Measurements from ENCODE around the gene SDS. TPM values are rescaled to one million over a fixed set of nuclear protein-coding genes. Genes with fewer than 3 reads are reported as not detected.

SDS gene
- total and polyA plus RNA-seq, 2 experiments from 2014 or later: not detected

DNA sequence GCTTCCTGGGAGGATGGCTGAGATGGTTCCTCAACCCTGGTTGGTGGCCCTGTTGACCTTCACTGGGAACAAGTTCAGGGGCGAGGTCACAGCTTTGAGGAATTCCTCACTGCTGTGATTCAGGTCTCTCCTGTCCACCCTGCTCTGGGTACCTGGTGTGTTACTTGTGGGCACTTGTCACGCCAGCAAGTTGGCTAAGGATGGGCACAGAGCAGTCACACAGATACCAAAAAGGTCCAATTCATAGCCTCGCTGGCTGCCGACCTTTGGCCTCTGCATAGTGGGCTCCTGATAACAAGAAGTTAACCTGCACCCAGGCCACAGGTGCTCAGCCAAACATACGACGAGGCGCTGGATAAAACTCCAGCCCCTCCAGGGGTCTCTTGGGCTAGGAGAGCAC is 11.2 kb downstream of the SDS start:
- DNase-seq (ENCODE audit: low read depth in 1 of 2, low spot score in 1 of 2): no peak
- H3K4me1 ChIP-seq (ENCODE audit: low read depth): no peaks in the 10 kb centered on the region
- no peaks in the 10 kb centered on the region for H3K36me3 ChIP-seq
- H3K27me3 ChIP-seq: peaks cover 3% of the 10 kb centered on the region
- no peaks in the 10 kb centered on the region for H3K9me3 ChIP-seq (ENCODE audit: low read depth)
- no peak overlapping the region for H3K4me3 ChIP-seq
- no peak overlapping the region for H3K27ac ChIP-seq
- TF ChIP-seq, protein P1, sequence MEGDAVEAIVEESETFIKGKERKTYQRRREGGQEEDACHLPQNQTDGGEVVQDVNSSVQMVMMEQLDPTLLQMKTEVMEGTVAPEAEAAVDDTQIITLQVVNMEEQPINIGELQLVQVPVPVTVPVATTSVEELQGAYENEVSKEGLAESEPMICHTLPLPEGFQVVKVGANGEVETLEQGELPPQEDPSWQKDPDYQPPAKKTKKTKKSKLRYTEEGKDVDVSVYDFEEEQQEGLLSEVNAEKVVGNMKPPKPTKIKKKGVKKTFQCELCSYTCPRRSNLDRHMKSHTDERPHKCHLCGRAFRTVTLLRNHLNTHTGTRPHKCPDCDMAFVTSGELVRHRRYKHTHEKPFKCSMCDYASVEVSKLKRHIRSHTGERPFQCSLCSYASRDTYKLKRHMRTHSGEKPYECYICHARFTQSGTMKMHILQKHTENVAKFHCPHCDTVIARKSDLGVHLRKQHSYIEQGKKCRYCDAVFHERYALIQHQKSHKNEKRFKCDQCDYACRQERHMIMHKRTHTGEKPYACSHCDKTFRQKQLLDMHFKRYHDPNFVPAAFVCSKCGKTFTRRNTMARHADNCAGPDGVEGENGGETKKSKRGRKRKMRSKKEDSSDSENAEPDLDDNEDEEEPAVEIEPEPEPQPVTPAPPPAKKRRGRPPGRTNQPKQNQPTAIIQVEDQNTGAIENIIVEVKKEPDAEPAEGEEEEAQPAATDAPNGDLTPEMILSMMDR (IDR thresholded peaks at IDR 0.05; ENCODE audit: low read depth, low read length): no peak

- TF ChIP-seq, protein P1 (IDR thresholded peaks at IDR 0.05; ENCODE audit: low read depth, low read length): no peak
- H3K27ac ChIP-seq: no peak overlapping the region
- H3K4me1 ChIP-seq (ENCODE audit: low read depth): no peaks in the 10 kb centered on the region
- no peaks in the 10 kb centered on the region for H3K27me3 ChIP-seq
- no peaks in the 10 kb centered on the region for H3K9me3 ChIP-seq (ENCODE audit: low read depth)
- H3K4me3 ChIP-seq: no peak overlapping the region
- no peak for DNase-seq (ENCODE audit: low read depth in 1 of 2, low spot score in 1 of 2)
- H3K36me3 ChIP-seq: no peaks in the 10 kb centered on the region
Measured at GRCh38 chr12:113391650-113392337, 11.9 kb downstream of the SDS start.

DNA sequence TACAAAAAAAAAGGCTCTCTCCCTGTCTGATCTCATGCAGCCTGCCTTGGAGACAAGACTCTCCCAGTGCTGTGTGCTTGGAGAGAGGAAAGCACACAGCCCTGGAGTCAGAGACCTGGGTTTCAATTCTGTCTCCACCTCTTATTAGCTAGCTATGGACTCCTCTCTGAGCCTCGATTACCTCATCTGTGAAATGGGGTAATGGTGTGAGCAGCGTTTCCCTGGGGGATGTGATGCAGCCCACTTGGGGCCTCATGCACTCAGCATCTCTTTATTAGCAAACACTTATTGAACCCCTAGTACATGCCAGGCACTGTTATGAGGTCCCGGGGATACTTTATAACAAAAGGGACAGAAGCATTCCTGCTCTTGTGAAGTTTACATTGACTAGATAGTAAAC is 12.5 kb downstream of the SDS start:
- no peak overlapping the region for H3K27ac ChIP-seq
- no peak for DNase-seq (ENCODE audit: low read depth in 1 of 2, low spot score in 1 of 2)
- H3K4me1 ChIP-seq (ENCODE audit: low read depth): no peaks in the 10 kb centered on the region
- no peaks in the 10 kb centered on the region for H3K27me3 ChIP-seq
- no peak overlapping the region for H3K4me3 ChIP-seq
- H3K9me3 ChIP-seq (ENCODE audit: low read depth): no peaks in the 10 kb centered on the region
- TF ChIP-seq, protein P1 (IDR thresholded peaks at IDR 0.05; ENCODE audit: low read depth, low read length): no peak
- no peaks in the 10 kb centered on the region for H3K36me3 ChIP-seq

DNA sequence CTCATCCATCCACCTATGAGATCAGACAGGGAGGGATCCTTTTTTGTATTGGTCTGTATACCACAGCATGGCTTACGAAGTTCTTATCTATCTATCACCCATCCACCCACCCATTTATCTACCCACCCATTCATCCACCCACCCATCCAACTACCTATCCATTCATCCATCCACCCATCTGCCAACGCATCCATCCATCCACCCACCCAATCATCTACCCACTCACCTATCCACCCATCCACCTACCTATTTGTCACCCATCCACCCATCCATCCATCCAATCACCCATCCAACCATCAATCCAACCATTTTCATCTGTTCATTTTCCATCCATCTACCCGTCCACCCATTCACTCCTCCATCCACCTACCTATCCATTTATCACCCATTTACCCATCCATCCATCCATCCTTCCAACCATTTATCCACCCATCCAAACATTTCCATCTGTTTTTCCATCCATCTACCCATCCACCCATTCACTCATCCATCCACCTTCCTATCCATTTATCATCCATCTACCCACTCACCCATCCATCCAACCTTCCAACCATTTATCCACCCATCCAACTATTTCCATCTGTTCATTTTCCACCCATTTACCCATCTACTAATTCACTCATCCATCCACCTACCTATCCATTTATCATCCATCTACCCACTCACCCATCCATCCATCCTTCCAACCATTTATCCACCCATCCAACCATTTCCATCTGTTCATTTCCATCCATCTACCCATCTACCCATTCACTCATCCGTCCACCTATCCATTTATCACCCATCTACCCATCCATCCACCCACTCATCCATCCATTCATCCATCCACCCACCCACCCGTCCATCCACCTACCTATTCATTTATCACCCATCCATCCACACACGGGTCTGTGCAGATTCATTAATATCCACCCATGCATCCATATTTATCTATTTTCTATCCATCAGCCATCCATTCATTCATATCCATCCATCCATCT is 13.3 kb downstream of the SDS start:
- H3K4me3 ChIP-seq: no peak overlapping the region
- no peaks in the 10 kb centered on the region for H3K4me1 ChIP-seq (ENCODE audit: low read depth)
- no peaks in the 10 kb centered on the region for H3K27me3 ChIP-seq
- no peak overlapping the region for H3K27ac ChIP-seq
- DNase-seq (ENCODE audit: low read depth in 1 of 2, low spot score in 1 of 2): no peak
- no peaks in the 10 kb centered on the region for H3K9me3 ChIP-seq (ENCODE audit: low read depth)
- H3K36me3 ChIP-seq: no peaks in the 10 kb centered on the region
- TF ChIP-seq, protein P1 (IDR thresholded peaks at IDR 0.05; ENCODE audit: low read depth, low read length): no peak

- H3K4me3 ChIP-seq: no peak overlapping the region
- no peaks in the 10 kb centered on the region for H3K27me3 ChIP-seq
- H3K27ac ChIP-seq: no peak overlapping the region
- TF ChIP-seq, protein P1 (IDR thresholded peaks at IDR 0.05; ENCODE audit: low read depth, low read length): no peak
- DNase-seq (ENCODE audit: low read depth in 1 of 2, low spot score in 1 of 2): no peak
- no peaks in the 10 kb centered on the region for H3K4me1 ChIP-seq (ENCODE audit: low read depth)
- H3K36me3 ChIP-seq: no peaks in the 10 kb centered on the region
- H3K9me3 ChIP-seq (ENCODE audit: low read depth): no peaks in the 10 kb centered on the region
Measured at GRCh38 chr12:113388351-113388750, 15.3 kb downstream of the SDS start.

Measured in cardiac muscle cell (in vitro differentiated cells and primary cell).